Measurements from ENCODE around the gene TEX36.

GRCh38 chr10:125606414-125607010 is 76.5 kb downstream of the TEX36 start:
- TF ChIP-seq CTCF (IDR thresholded peaks at IDR 0.05) (no peak), POLR2A (IDR thresholded peaks at IDR 0.05) (no peak)

All from Peyer's patch (tissue), 4 donors.